Measurements from ENCODE around the gene MLST8. TPM values are rescaled to one million over a fixed set of nuclear protein-coding genes. Genes with fewer than 3 reads are reported as not detected.

Gene MLST8
- polyA plus RNA-seq, 1 donor (not counting 4 experiments of a cell fraction or from before 2014, with no cell fraction given) = 35.7 TPM

GRCh38 chr16:2216330-2216729 is 11.1 kb downstream of the MLST8 start:
- no peaks in the 10 kb centered on the region for H3K9me1 ChIP-seq (ENCODE audit: control insufficient read depth, extremely low read depth, insufficient read depth, low read length)
- H3K36me3 ChIP-seq (ENCODE audit: control insufficient read depth in 2 of 2, extremely low read depth in 1 of 2, insufficient read depth in 2 of 2, low read length in 2 of 2) = peaks cover 0 to 15% of the 10 kb centered on the region in 2 experiments
- no peak overlapping the region for H3K27ac ChIP-seq (ENCODE audit: control insufficient read depth, insufficient read depth, low read length)
- TF ChIP-seq EZH2 (IDR thresholded peaks at IDR 0.05; ENCODE audit: low read length) (no peak), CTCF (optimal IDR thresholded peaks at IDR 0.05 in 1 of 3, IDR thresholded peaks at IDR 0.05 in 1 of 3, conservative IDR thresholded peaks at IDR 0.05 in 1 of 3; ENCODE audit: extremely low read depth in 1 of 3, insufficient read depth in 2 of 3, low read length in 3 of 3) (no peak)
- no peak overlapping the region for H3K4me2 ChIP-seq (ENCODE audit: control insufficient read depth, extremely low read depth, insufficient read depth, low read depth, low read length)
- H3K4me1 ChIP-seq (ENCODE audit: control insufficient read depth, extremely low read depth, insufficient read depth, low read length) = peaks cover 13% of the 10 kb centered on the region
- H3K27me3 ChIP-seq (ENCODE audit: control insufficient read depth, extremely low read depth, insufficient read depth, low read length) = no peaks in the 10 kb centered on the region
- DNase-seq (ENCODE audit: low read depth, low spot score) (no peak), FAIRE-seq (no peak)
- H3K9me3 ChIP-seq (ENCODE audit: control insufficient read depth, low read depth, low read length) = no peaks in the 10 kb centered on the region
- dilution Hi-C loops (cut with MboI; ENCODE audit: extremely low pct_ligation_motif_present, low sequenced_read_pairs) = no loop called here
- no peak overlapping the region for H2AFZ ChIP-seq (ENCODE audit: control insufficient read depth, low read length)
- H4K20me1 ChIP-seq (ENCODE audit: control insufficient read depth, extremely low read depth, insufficient read depth, low read length) = no peaks in the 10 kb centered on the region
- H3K4me3 ChIP-seq (ENCODE audit: control insufficient read depth in 2 of 3, extremely low read depth in 1 of 3, insufficient read depth in 2 of 3, low read depth in 1 of 3, low read length in 3 of 3) = no peak overlapping the region
- no peak overlapping the region for H3K9ac ChIP-seq (ENCODE audit: control insufficient read depth, extremely low read depth, insufficient read depth, low read length)
- peaks cover 20% of the 10 kb centered on the region for H3K79me2 ChIP-seq (ENCODE audit: control insufficient read depth, insufficient read depth, low read length)

GRCh38 chr16:2223221-2223941 is 18.1 kb downstream of the MLST8 start, which contains the start of gene E4F1:
Gene E4F1 (plus strand): TSS chr16:2223591. CDS start chr16:2223614, 23 bp downstream.
- H3K4me3 ChIP-seq (ENCODE audit: control insufficient read depth in 2 of 3, extremely low read depth in 1 of 3, insufficient read depth in 2 of 3, low read depth in 1 of 3, low read length in 3 of 3) = peak within 1 kb of the TSS; percentile 73 to 98 (median 96)
- dilution Hi-C loops (cut with MboI; ENCODE audit: extremely low pct_ligation_motif_present, low sequenced_read_pairs) = no loop called here
- FAIRE-seq = no peak
- H3K9ac ChIP-seq (ENCODE audit: control insufficient read depth, extremely low read depth, insufficient read depth, low read length) = peak within 1 kb of the TSS; percentile 89
- no peak for TF ChIP-seq CTCF (optimal IDR thresholded peaks at IDR 0.05 in 1 of 3, IDR thresholded peaks at IDR 0.05 in 1 of 3, conservative IDR thresholded peaks at IDR 0.05 in 1 of 3; ENCODE audit: extremely low read depth in 1 of 3, insufficient read depth in 2 of 3, low read length in 3 of 3)
- H3K4me2 ChIP-seq (ENCODE audit: control insufficient read depth, extremely low read depth, insufficient read depth, low read depth, low read length) = peak within 1 kb of the TSS; percentile 78
- peak; percentile 97 for DNase-seq (ENCODE audit: low read depth, low spot score)
- H3K27ac ChIP-seq (ENCODE audit: control insufficient read depth, insufficient read depth, low read length) = peak within 1 kb of the TSS; percentile 73
- peaks cover 12% of the 10 kb centered on the region for H3K4me1 ChIP-seq (ENCODE audit: control insufficient read depth, extremely low read depth, insufficient read depth, low read length)
- peaks cover 42% of the 10 kb centered on the region for H3K79me2 ChIP-seq (ENCODE audit: control insufficient read depth, insufficient read depth, low read length)
- H4K20me1 ChIP-seq (ENCODE audit: control insufficient read depth, extremely low read depth, insufficient read depth, low read length) = no peaks in the 10 kb centered on the region
- no peaks in the 10 kb centered on the region for H3K9me3 ChIP-seq (ENCODE audit: control insufficient read depth, low read depth, low read length)
- H2AFZ ChIP-seq (ENCODE audit: control insufficient read depth, low read length) = peak within 1 kb of the TSS; percentile 89
- no peaks in the 10 kb centered on the region for H3K9me1 ChIP-seq (ENCODE audit: control insufficient read depth, extremely low read depth, insufficient read depth, low read length)
- H3K36me3 ChIP-seq (ENCODE audit: control insufficient read depth in 2 of 2, extremely low read depth in 1 of 2, insufficient read depth in 2 of 2, low read length in 2 of 2) = peaks cover 0 to 5% of the 10 kb centered on the region in 2 experiments
- H3K27me3 ChIP-seq (ENCODE audit: control insufficient read depth, extremely low read depth, insufficient read depth, low read length) = no peaks in the 10 kb centered on the region

All from keratinocyte (primary cell).